Muscle of leg (tissue), 11 donors: Measurements from ENCODE around the gene GLRX5. TPM values are rescaled to one million over a fixed set of nuclear protein-coding genes. Genes with fewer than 3 reads are reported as not detected.

Source experiments
- DNase-seq: peaks from one replicate; pipeline ENCODE4 v3.0.0; 2013
- H3K27ac ChIP-seq: one replicate; pipeline ENCODE4 v1.5.1; 2013; ENCODE audit warnings: mild to moderate bottlenecking, low read length, control low read depth
- H3K27me3 ChIP-seq: one replicate; pipeline ENCODE4 v1.6.1; 2013; ENCODE audit warnings: low read length; ENCODE audit not compliant: control insufficient read depth, insufficient read depth
- H3K36me3 ChIP-seq: one replicate; pipeline ENCODE4 v1.6.1; 2013; ENCODE audit warnings: low read length; ENCODE audit not compliant: control insufficient read depth, insufficient read depth
- H3K4me1 ChIP-seq: one replicate; pipeline ENCODE4 v1.6.1; 2013; ENCODE audit warnings: low read length; ENCODE audit not compliant: control insufficient read depth, insufficient read depth
- H3K4me3 ChIP-seq: one replicate; pipeline ENCODE4 v1.5.1; 2013; ENCODE audit warnings: low read length, control low read depth
- H3K9me3 ChIP-seq: replicated peaks from 2 replicates; pipeline ENCODE4 v1.6.1; 2013; ENCODE audit warnings: low read depth, low read length; ENCODE audit not compliant: control insufficient read depth
- WGBS: methylation state at CpG from one replicate; pipeline ENCODE4 v1.1.5; 2013; ENCODE audit warnings: missing lambda C conversion rate; ENCODE audit not compliant: insufficient coverage; 5-methylcytosine and 5-hydroxymethylcytosine counted together
- polyA plus RNA-seq, 8 donors: library from polyadenylated mRNA; unstranded; fragments of 120-200 nt; gene quantifications; one replicate each; pipeline versions ENCODE4 v1.2.1 to v1.2.3, GENCODE V29; 2013; ENCODE audit warnings: inconsistent platforms in 1 of 8, low replicate concordance in 1 of 8; ENCODE audit not compliant: insufficient read length in 8 of 8, insufficient read depth in 1 of 8
- total RNA-seq: library from RNA; stranded (reverse); fragments of 120-200 nt; gene quantifications from one replicate; pipeline ENCODE4 v1.2.4, GENCODE V29; 2013

GLRX5 gene
- total and polyA plus RNA-seq, 9 donors, result 44.3 to 58.7 (median 52.9) TPM

- peaks cover 29% of the 10 kb centered on the region for H3K4me1 ChIP-seq
- no peak for DNase-seq
- H3K27ac ChIP-seq, result peak overlapping the region; percentile 94
- H3K9me3 ChIP-seq, result no peaks in the 10 kb centered on the region
- H3K36me3 ChIP-seq, result no peaks in the 10 kb centered on the region
- no peaks in the 10 kb centered on the region for H3K27me3 ChIP-seq
- H3K4me3 ChIP-seq, result peak overlapping the region; percentile 97
- 0% methylated on average over 8 of the region's 18 CpGs for WGBS
These were observed 1.0 kb upstream of the GLRX5 start for GRCh38 chr14:95533822-95534221.

- under 1% methylated on average over 45 of the region's 52 CpGs for WGBS
These were observed 574 bp downstream of the GLRX5 start for GRCh38 chr14:95535226-95536021.

GRCh38 chr14:95536036-95536593 is 1.3 kb downstream of the GLRX5 start:
- no peaks in the 10 kb centered on the region for H3K36me3 ChIP-seq
- peak overlapping the region; percentile 55 for H3K27ac ChIP-seq
- H3K9me3 ChIP-seq, result no peaks in the 10 kb centered on the region
- DNase-seq, result no peak
- peaks cover 29% of the 10 kb centered on the region for H3K4me1 ChIP-seq
- H3K4me3 ChIP-seq, result peak overlapping the region; percentile 80
- H3K27me3 ChIP-seq, result no peaks in the 10 kb centered on the region
- WGBS, result 30% methylated on average over 2 of the region's 4 CpGs

More at GRCh38 chr14:95535226-95536021, 574 bp downstream of the GLRX5 start:
- Histone ChIP-seq H3K27ac (peak overlapping the region; percentile 55), H3K27me3 (no peaks in the 10 kb centered on the region), H3K4me1 (peaks cover 29% of the 10 kb centered on the region), H3K4me3 (peak overlapping the region; percentile 80), H3K36me3 (no peaks in the 10 kb centered on the region), H3K9me3 (no peaks in the 10 kb centered on the region)
- peak; percentile 27 for DNase-seq

GRCh38 chr14:95536671-95537070 is 1.8 kb downstream of the GLRX5 start:
- no peak for DNase-seq
- H3K36me3 ChIP-seq, result no peaks in the 10 kb centered on the region
- no peaks in the 10 kb centered on the region for H3K9me3 ChIP-seq
- 14% methylated on average over 1 of the region's 5 CpGs for WGBS
- peaks cover 29% of the 10 kb centered on the region for H3K4me1 ChIP-seq
- no peaks in the 10 kb centered on the region for H3K27me3 ChIP-seq
- no peak overlapping the region for H3K4me3 ChIP-seq
- no peak overlapping the region for H3K27ac ChIP-seq

- no peaks in the 10 kb centered on the region for H3K36me3 ChIP-seq
- WGBS, result 64% methylated on average over 5 of the region's 9 CpGs
- H3K4me1 ChIP-seq, result peaks cover 27% of the 10 kb centered on the region
- H3K27me3 ChIP-seq, result no peaks in the 10 kb centered on the region
- DNase-seq, result no peak
- no peak overlapping the region for H3K4me3 ChIP-seq
- no peaks in the 10 kb centered on the region for H3K9me3 ChIP-seq
- H3K27ac ChIP-seq, result no peak overlapping the region
These were observed 2.6 kb downstream of the GLRX5 start for GRCh38 chr14:95537298-95538089.

DNA sequence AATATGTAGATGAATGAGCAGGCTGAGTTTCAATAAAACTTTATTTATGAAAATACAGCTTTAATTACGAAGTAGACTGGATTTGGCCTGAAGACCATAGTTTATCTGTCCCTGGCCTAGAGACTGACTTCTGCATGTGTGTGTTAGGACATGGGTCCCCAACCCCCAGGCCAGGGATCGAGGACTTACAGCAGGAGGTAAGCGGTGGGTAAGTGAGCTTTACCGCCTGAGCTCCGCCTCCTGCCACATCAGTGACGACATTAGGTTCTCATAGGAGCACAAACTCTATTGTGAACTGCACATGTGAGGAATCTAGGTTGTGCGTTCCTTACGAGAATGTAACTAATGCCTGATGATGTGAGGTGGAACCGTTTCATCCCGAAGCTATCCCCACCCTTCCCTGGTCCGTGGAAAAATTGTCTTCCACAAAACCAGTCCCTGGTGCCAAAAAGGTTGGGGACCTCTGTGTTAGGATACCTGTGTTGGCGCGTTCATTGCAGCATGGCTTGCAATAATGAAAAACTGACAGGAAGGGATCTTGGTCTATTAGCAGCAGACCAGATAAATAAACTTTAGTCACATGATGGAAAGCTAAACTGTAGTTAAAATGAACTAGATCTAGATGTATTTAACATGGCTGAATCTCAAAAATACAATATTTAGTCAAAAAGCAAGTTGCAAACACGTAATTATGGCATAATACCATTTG is 4.1 kb downstream of the GLRX5 start:
- Histone ChIP-seq H3K27me3 (no peaks in the 10 kb centered on the region), H3K27ac (no peak overlapping the region), H3K36me3 (no peaks in the 10 kb centered on the region), H3K9me3 (no peaks in the 10 kb centered on the region), H3K4me1 (peaks cover 19% of the 10 kb centered on the region), H3K4me3 (no peak overlapping the region)
- DNase-seq, result no peak
- WGBS, result 92% methylated on average over 6 of the region's 14 CpGs

DNA sequence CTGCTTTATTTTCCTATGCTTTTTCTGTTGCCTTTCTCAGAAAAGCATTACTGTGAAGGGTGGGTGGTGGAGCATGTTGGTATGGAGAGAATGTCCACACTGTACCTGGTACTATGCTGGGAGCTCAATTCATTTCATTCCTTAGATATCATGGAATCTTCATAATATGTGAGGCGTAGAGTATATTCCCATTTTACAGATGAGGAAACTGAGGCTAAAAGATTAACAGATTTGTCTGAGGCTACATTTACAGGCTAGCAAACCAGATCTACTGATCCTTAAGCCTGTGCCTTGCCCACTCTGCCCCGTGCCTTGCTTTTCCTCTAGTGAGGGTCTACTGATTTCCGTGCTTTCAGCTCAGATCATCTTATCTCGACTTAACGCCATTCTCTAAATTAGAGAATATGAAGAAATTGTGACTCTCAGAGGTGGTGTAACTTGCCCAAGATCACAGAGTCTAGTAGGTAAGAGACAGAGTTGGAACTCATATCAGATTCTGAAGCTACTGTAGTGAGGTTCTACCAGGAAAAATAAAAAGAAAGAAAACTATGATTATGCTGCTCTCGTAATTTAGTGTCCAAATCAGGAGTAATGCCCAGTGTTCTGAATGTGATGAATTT is 5.5 kb downstream of the GLRX5 start:
- Histone ChIP-seq H3K27ac (no peak overlapping the region), H3K4me1 (peaks cover 19% of the 10 kb centered on the region), H3K4me3 (no peak overlapping the region), H3K27me3 (no peaks in the 10 kb centered on the region), H3K36me3 (peaks cover 8% of the 10 kb centered on the region), H3K9me3 (no peaks in the 10 kb centered on the region)
- WGBS, result no CpG with 5 or more reads among the region's 6 CpGs
- no peak for DNase-seq

- Histone ChIP-seq H3K36me3 (peaks cover 8% of the 10 kb centered on the region), H3K27ac (no peak overlapping the region), H3K4me1 (peaks cover 9% of the 10 kb centered on the region), H3K4me3 (no peak overlapping the region), H3K9me3 (no peaks in the 10 kb centered on the region), H3K27me3 (no peaks in the 10 kb centered on the region)
- no CpG with 5 or more reads among the region's 4 CpGs for WGBS
- no peak for DNase-seq
These were observed 6.5 kb downstream of the GLRX5 start for GRCh38 chr14:95541346-95541745.

GRCh38 chr14:95541932-95542930 is 7.4 kb downstream of the GLRX5 start:
- Histone ChIP-seq H3K27ac (no peak overlapping the region), H3K4me3 (no peak overlapping the region), H3K9me3 (no peaks in the 10 kb centered on the region), H3K4me1 (peaks cover 3% of the 10 kb centered on the region), H3K36me3 (peaks cover 12% of the 10 kb centered on the region), H3K27me3 (no peaks in the 10 kb centered on the region)
- DNase-seq, result no peak
- no CpG with 5 or more reads among the region's 8 CpGs for WGBS
